Measurements from ENCODE around the gene MSH3.

Gene MSH3

DNA sequence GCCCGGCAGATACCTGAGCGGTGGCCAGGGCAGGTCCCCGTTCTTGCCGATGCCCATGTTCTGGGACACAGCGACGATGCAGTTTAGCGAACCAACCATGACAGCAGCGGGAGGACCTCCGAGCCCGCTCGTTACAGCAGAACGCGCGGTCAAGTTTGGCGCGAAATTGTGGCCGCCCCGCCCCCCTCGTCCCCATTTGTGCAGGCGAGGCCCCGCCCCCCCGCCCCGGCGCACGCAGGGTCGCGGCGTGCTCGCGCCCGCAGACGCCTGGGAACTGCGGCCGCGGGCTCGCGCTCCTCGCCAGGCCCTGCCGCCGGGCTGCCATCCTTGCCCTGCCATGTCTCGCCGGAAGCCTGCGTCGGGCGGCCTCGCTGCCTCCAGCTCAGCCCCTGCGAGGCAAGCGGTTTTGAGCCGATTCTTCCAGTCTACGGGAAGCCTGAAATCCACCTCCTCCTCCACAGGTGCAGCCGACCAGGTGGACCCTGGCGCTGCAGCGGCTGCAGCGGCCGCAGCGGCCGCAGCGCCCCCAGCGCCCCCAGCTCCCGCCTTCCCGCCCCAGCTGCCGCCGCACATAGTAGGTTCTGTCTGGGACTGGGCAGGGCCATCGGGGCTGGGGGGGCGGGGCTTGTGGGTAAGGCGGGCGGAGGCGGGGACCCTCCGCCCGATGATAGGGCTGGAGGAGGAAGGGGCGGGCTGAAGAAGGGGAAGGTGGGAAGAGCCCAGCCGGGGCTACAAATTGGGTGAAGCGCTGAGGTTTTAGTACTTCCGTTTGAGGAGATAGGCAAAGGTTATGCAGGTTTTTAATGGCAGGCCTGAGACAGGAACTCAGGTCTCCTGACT is at the start of gene MSH3, which contains the start of gene DHFR:
Gene MSH3, plus strand, starts transcription at position 262 of the 840 bp plus-strand sequence. Its CDS starts 76 bp downstream, at position 338.
Gene DHFR, minus strand, starts transcription at position 593 of the 840 bp plus-strand sequence. Its CDS starts 494 bp downstream, at position 99.
- peak within 1 kb of the TSS; percentile 87 for H3K27ac ChIP-seq
- TF ChIP-seq, protein P1, sequence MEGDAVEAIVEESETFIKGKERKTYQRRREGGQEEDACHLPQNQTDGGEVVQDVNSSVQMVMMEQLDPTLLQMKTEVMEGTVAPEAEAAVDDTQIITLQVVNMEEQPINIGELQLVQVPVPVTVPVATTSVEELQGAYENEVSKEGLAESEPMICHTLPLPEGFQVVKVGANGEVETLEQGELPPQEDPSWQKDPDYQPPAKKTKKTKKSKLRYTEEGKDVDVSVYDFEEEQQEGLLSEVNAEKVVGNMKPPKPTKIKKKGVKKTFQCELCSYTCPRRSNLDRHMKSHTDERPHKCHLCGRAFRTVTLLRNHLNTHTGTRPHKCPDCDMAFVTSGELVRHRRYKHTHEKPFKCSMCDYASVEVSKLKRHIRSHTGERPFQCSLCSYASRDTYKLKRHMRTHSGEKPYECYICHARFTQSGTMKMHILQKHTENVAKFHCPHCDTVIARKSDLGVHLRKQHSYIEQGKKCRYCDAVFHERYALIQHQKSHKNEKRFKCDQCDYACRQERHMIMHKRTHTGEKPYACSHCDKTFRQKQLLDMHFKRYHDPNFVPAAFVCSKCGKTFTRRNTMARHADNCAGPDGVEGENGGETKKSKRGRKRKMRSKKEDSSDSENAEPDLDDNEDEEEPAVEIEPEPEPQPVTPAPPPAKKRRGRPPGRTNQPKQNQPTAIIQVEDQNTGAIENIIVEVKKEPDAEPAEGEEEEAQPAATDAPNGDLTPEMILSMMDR (conservative IDR thresholded peaks at IDR 0.05): peak; percentile 41
- TF ChIP-seq ZFX (IDR thresholded peaks at IDR 0.05): peak; percentile 58

DNA sequence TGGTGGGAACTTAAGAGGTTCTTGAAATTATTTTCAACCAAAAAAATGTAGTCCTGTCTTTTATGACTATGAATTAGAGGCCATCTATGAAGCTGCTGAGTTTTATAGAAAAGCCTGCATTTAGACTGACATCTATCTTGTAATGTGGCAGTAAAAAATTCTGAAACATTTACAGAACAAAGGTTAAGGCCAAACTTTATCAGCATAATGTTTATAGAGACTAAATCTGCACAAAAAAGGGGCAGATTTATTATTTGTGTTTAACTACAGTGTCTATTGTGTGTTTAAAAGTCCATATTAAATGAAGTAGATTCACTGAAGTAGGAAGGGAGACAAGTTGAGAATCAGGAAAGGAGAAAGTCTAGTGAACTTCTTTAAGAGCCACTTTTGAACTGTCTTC is 47.1 kb upstream of the MSH3 start:
- no peak overlapping the region for H3K27ac ChIP-seq
- TF ChIP-seq, protein P1 (conservative IDR thresholded peaks at IDR 0.05): no peak
- TF ChIP-seq ZFX (IDR thresholded peaks at IDR 0.05): no peak

DNA sequence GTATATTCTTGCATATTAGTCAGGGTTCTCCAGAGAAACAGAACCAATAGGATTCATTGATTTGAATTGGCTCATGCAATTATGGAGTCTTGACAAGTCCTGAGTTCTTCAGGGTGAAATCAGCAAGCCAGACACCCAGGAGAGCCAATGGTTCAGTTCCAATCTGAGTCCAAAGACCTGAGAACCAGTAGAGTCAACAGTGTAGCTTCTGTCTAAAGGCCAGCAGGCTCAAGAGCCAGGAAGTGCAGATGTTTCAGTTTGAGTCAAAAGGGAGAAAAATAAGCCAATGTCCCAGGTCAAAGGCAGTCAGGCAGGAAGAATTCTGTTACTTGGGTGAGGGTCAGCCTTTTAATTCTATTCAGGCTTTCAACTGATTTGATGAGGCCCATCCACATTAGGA is 46.6 kb upstream of the MSH3 start:
- no peak overlapping the region for H3K27ac ChIP-seq
- TF ChIP-seq ZFX (IDR thresholded peaks at IDR 0.05): no peak
- TF ChIP-seq, protein P1 (conservative IDR thresholded peaks at IDR 0.05): no peak

DNA sequence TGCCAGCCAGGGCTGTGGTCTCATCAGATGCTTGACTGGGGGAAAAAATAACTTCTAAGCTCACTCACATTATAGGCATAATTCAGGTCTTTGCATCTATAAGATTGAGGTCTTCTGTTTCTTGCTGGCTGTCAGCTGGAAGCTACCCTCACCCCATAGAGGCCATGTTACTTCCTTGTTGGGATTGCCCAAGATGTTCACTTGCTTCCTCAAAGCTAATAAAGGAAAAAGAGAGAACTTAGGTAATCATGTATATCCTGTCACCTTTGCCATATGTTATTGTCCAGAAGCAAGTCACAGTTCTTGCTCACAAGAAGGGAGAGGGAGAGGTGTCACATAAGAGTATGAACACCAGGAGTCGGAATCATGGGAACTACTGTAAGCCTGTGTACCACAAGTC is 45.7 kb upstream of the MSH3 start:
- H3K27ac ChIP-seq: no peak overlapping the region
- TF ChIP-seq, protein P1 (conservative IDR thresholded peaks at IDR 0.05): no peak
- no peak for TF ChIP-seq ZFX (IDR thresholded peaks at IDR 0.05)

DNA sequence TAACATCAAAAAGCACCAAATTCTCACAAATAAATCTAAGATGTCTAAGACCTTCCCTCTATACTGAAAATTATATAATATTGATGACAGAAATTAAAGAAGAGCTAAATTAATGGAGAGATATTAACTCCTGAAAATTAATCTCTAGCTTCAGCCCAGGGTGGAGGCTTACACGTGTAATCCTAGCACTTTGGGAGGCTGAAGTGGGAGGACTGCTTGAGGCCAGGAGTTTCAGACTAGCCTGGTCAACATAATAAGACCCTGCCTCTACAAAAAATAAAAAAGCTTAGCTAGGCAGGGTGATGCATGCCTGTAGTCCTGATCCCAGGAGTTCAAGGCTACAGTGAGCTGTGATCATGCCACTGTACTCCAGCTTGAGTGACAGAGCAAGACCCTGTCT is 44.8 kb upstream of the MSH3 start:
- H3K27ac ChIP-seq: no peak overlapping the region

DNA sequence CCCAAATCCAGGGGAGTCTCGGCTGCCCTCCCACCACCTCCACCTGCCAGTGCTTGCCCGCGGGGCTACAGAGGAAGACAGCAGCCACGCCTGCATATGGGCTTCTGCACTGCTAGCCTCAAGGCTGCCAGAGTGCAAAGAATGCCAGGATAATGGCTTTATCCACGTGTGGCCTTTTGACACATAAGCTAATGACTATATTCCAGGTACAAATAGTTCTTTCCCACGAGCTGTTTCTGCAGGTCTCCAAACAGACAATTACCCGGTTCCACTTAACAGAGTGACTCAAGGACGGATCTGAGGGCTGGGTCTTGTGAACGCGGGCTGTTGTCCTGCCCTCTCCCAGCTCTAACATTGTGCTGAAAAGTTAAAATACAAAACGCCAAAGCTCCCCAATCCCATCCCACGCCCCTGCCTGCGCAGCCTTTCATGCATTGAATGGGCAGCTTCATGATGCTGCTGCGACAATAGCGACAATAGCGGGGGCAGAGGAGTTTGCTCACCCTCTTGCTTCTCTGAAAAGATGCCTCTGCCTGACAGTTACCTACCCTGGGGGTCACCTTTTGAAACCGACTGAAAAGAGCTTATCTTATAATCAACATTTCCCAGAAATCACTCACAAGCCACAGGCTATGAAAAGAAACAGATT is 39.1 kb upstream of the MSH3 start:
- no peak overlapping the region for H3K27ac ChIP-seq
- TF ChIP-seq ZFX (IDR thresholded peaks at IDR 0.05): no peak
- TF ChIP-seq, protein P1 (conservative IDR thresholded peaks at IDR 0.05): no peak

More for the DNA sequence above, 44.8 kb upstream of the MSH3 start:
- TF ChIP-seq, protein P1 (conservative IDR thresholded peaks at IDR 0.05): no peak
- TF ChIP-seq ZFX (IDR thresholded peaks at IDR 0.05): no peak

DNA sequence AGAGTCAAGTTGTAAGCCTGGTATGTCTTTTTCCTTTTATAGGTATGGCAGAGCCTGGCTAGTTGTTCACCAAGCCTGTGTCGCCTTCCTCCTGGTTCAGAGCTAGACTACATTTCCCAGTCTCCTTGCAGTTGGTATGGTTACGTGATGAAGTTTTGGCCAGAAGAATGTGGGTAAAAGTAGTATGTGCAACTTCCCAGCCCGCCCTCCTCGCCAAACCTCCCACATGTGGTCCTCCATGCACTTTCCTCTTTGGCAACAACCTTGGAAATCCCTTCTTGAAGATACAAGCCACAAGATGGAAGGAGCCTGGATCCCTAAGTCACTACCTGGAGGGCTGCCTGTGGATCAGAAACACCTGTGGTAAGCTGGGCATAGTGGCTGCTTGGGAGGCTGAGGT is 36.0 kb upstream of the MSH3 start:
- H3K27ac ChIP-seq: no peak overlapping the region
- no peak for TF ChIP-seq ZFX (IDR thresholded peaks at IDR 0.05)
